ENCODE measurements around the gene ZSWIM6. TPM values are rescaled to one million over a fixed set of nuclear protein-coding genes. Genes with fewer than 3 reads are reported as not detected.

ZSWIM6 gene
- polyA plus RNA-seq, 2 donors, result 3.6 to 5.4 TPM

DNA sequence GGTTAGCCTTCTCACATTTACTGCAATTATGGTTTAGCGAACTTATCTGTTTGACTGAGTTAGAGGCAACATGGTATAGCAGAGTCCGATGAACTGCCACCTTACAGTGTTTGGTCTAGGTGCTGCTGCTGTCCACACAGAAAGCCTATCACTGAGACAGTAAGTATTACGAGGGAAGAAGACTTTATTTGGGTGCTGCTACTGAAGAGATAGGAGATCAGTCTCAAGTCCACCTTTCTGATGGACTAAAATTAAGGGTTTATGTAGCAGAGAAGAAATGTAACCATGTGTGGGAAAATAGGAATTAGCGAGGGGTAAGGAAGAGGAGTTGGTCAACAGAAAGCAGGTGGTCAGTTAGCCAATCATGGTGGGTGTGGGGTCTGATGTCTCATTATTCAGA lies 109.7 kb downstream of the ZSWIM6 start:
- no peak overlapping the region for H3K4me3 ChIP-seq (ENCODE audit: low read depth in 1 of 2, low read length in 2 of 2)
- no peaks in the 10 kb centered on the region for H3K9me3 ChIP-seq (ENCODE audit: control insufficient read depth in 2 of 2, insufficient read depth in 1 of 2, low read depth in 1 of 2, low read length in 1 of 2)
- WGBS, 2 donors, result 94 to 97% methylated on average over 4 of the region's 4 CpGs
- H3K27ac ChIP-seq (ENCODE audit: low read depth in 2 of 2, low read length in 1 of 2), result no peak overlapping the region
- no peaks in the 10 kb centered on the region for H3K27me3 ChIP-seq (ENCODE audit: control insufficient read depth in 1 of 2, insufficient read depth in 2 of 2, low read length in 2 of 2)
- H3K36me3 ChIP-seq (ENCODE audit: control insufficient read depth in 2 of 2, insufficient read depth in 2 of 2, low read length in 1 of 2), result no peaks in the 10 kb centered on the region
- H3K4me1 ChIP-seq (ENCODE audit: control insufficient read depth in 2 of 2, insufficient read depth in 2 of 2, low read length in 1 of 2), result no peaks in the 10 kb centered on the region

DNA sequence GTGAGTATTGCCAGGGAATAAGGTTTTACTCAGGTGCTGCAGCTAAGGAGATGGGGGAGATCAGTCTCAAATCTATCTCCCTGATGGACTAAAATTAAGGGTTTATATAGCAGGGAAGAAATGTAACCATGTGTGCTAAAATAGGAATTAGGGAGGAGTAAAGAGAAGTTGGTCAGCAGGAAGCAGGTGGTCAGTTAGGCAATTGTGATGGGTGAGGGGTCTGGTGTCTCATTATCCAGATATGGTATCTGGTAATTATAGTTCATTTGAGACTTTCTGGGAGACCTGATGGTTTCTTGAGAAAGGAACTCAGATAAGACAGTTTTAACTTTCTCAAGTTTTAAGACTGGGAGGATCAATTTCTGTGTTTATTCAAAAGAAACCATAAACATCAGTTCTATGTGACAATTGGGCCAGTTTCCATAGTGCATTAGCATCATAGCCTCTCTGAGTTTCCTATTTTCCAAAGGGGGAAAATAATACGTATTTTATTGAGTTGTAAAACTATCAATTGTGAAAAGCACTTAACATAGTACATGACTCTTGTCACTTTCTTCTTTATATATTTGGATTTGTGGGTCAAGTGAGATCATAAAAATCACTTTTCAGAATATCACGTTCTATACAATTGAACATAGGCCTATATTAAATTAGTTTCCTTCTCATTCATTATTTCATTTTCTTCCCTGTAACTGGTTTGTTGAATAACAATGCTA lies 115.9 kb downstream of the ZSWIM6 start:
- no peak overlapping the region for H3K4me3 ChIP-seq (ENCODE audit: low read depth in 1 of 2, low read length in 2 of 2)
- no peaks in the 10 kb centered on the region for H3K36me3 ChIP-seq (ENCODE audit: control insufficient read depth in 2 of 2, insufficient read depth in 2 of 2, low read length in 1 of 2)
- no peak overlapping the region for H3K27ac ChIP-seq (ENCODE audit: low read depth in 2 of 2, low read length in 1 of 2)
- H3K4me1 ChIP-seq (ENCODE audit: control insufficient read depth in 2 of 2, insufficient read depth in 2 of 2, low read length in 1 of 2), result peaks cover 0 to 4% of the 10 kb centered on the region in 2 donors
- H3K27me3 ChIP-seq (ENCODE audit: control insufficient read depth in 1 of 2, insufficient read depth in 2 of 2, low read length in 2 of 2), result no peaks in the 10 kb centered on the region
- WGBS, 2 donors, result 95% methylated on average over 2 of the region's 2 CpGs
- H3K9me3 ChIP-seq (ENCODE audit: control insufficient read depth in 2 of 2, insufficient read depth in 1 of 2, low read depth in 1 of 2, low read length in 1 of 2), result no peaks in the 10 kb centered on the region

DNA sequence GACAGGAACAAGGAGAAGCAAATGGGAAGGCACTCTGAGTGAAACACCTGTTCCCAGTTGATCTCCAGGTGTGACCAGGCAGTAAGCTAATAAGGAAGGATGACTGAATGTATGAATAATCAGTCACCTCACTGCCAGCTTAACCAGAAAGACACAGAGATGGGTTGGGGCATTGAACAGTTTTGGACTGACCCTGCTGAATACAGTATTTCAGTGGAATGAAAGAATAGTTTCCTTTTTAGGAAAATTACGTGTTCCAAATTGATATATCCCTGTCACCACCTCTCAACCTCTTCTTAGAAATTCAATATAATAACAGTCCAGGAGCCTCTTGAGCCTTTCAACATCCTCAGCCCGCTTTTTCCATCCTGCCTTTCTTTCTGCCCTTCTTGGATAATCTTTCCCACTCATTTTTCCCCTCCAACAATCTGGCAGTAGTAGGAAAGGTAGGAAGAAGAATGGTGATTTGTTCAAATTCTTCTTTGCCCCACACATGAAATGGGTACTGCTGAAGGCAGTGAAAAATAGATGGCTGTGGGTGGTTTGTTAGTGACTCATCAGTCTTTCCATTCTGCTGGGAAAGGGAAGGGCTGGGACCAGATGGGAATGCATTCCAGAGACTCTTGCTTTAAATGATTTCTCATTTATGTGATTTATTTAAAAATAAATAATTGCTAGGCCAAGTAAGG lies 117.9 kb downstream of the ZSWIM6 start:
- WGBS, 2 donors, result 71 to 78% methylated on average over 2 of the region's 2 CpGs
- H3K27ac ChIP-seq (ENCODE audit: low read depth in 2 of 2, low read length in 1 of 2), result peak overlapping the region; percentile 31 to 40
- no peaks in the 10 kb centered on the region for H3K36me3 ChIP-seq (ENCODE audit: control insufficient read depth in 2 of 2, insufficient read depth in 2 of 2, low read length in 1 of 2)
- H3K4me1 ChIP-seq (ENCODE audit: control insufficient read depth in 2 of 2, insufficient read depth in 2 of 2, low read length in 1 of 2), result peaks cover 0 to 4% of the 10 kb centered on the region in 2 donors
- no peak overlapping the region for H3K4me3 ChIP-seq (ENCODE audit: low read depth in 1 of 2, low read length in 2 of 2)
- no peaks in the 10 kb centered on the region for H3K27me3 ChIP-seq (ENCODE audit: control insufficient read depth in 1 of 2, insufficient read depth in 2 of 2, low read length in 2 of 2)
- H3K9me3 ChIP-seq (ENCODE audit: control insufficient read depth in 2 of 2, insufficient read depth in 1 of 2, low read depth in 1 of 2, low read length in 1 of 2), result no peaks in the 10 kb centered on the region

DNA sequence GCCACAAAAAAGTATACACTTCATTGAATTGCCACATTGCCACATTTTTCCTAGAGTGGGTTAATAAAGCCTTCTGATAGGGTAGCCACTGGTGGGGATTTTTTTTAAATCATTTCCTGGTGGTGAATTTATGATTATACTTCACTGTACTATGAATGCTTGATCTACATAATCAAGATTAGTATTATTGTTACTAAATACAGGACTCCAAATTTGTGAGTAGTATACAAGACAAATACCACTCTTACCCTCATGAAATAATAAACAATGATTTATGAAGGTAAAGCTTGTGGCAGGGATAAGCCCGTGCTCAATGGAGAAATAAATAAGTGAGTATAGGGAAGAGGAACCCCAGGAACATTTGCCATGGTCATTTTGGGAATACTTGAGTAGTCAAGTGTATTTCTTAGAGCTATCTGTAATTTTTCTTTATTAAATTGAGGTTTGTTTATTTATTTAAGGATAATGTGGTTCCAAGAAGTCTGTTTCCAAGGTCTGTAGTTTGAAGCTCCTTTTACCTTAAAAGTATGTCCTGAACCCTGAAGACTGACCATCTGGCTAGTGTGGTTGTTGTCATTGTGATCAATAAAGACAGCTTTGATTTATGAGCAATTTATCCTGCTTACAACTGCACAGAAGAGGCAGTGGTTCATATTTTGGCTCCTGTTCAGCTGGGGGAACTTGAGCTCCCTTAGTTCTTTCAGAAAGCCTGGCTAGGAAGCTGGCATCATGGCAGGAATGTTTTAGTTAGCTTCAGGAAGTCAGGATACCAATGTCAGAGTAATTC lies 118.6 kb downstream of the ZSWIM6 start:
- Histone ChIP-seq H3K27me3 (ENCODE audit: control insufficient read depth in 1 of 2, insufficient read depth in 2 of 2, low read length in 2 of 2) (no peaks in the 10 kb centered on the region), H3K9me3 (ENCODE audit: control insufficient read depth in 2 of 2, insufficient read depth in 1 of 2, low read depth in 1 of 2, low read length in 1 of 2) (no peaks in the 10 kb centered on the region), H3K27ac (ENCODE audit: low read depth in 2 of 2, low read length in 1 of 2) (peak overlapping the region; percentile 31 to 67), H3K4me1 (ENCODE audit: control insufficient read depth in 2 of 2, insufficient read depth in 2 of 2, low read length in 1 of 2) (peaks cover 2 to 4% of the 10 kb centered on the region in 2 donors), H3K4me3 (ENCODE audit: low read depth in 1 of 2, low read length in 2 of 2) (no peak overlapping the region), H3K36me3 (ENCODE audit: control insufficient read depth in 2 of 2, insufficient read depth in 2 of 2, low read length in 1 of 2) (no peaks in the 10 kb centered on the region)
- 46 to 52% methylated on average over 1 of the region's 1 CpG for WGBS, 2 donors

DNA sequence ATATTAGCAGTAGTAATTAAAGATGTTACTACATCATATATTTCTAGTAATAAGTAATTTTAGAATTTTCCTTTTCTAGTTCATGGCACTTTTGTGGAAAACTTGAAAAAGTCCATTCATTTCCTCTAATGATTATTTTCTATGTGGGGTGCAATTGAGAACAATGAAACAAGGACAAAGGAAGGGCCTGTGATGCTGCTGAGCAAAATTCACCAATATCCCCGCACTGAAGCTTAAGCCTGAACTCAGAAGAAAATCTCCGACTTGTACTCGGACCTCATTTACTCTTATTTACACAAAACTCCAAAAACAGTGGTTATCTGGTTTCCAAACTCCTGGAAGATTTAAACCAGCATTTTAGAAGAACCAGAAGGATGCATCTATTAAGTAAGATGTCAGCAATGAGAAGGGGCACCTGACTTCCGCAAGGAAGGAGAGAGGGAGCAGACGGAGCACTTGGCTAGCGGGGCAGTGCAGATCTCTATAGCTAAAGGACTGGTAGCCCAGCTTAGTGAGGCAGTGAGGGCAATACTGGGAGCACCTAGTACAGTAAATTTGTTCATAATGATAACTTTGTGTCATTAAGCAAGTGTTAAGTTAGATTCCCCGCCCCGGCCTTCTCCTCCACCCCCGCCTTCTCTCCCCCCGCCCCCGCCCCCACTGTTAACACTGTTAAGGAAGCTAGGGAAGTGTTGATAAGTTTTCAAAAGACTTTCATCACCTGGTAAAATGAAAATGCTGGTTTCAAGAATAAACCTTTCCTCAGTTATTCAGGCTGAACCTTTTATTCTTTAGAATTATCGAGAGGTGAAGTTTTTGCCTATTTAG lies 123.3 kb downstream of the ZSWIM6 start:
- peaks cover 2% of the 10 kb centered on the region in 2 donors for H3K4me1 ChIP-seq (ENCODE audit: control insufficient read depth in 2 of 2, insufficient read depth in 2 of 2, low read length in 1 of 2)
- no peak overlapping the region for H3K4me3 ChIP-seq (ENCODE audit: low read depth in 1 of 2, low read length in 2 of 2)
- H3K36me3 ChIP-seq (ENCODE audit: control insufficient read depth in 2 of 2, insufficient read depth in 2 of 2, low read length in 1 of 2), result no peaks in the 10 kb centered on the region
- no peak overlapping the region for H3K27ac ChIP-seq (ENCODE audit: low read depth in 2 of 2, low read length in 1 of 2)
- 88 to 96% methylated on average over 12 of the region's 12 CpGs for WGBS, 2 donors
- H3K27me3 ChIP-seq (ENCODE audit: control insufficient read depth in 1 of 2, insufficient read depth in 2 of 2, low read length in 2 of 2), result no peaks in the 10 kb centered on the region
- no peaks in the 10 kb centered on the region for H3K9me3 ChIP-seq (ENCODE audit: control insufficient read depth in 2 of 2, insufficient read depth in 1 of 2, low read depth in 1 of 2, low read length in 1 of 2)

DNA sequence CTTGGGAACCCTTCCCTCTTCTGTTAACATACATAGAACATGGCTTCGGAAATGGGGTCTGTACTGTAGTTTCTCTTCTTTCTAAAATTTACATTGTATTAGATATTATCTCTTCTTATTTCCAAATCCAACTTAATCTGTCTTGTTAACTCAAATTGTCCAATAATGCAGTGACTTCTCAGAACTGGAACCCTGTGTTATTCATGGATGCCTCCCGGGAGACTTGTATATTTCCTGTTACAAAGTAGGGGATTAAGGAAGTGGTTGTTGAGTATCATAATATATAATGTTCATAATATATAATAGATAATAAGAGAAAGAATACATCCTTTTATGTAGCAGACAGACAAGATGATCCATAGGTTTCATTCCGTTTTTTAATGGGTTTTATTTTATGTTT lies 128.4 kb downstream of the ZSWIM6 start:
- no peak overlapping the region for H3K27ac ChIP-seq (ENCODE audit: low read depth in 2 of 2, low read length in 1 of 2)
- H3K27me3 ChIP-seq (ENCODE audit: control insufficient read depth in 1 of 2, insufficient read depth in 2 of 2, low read length in 2 of 2), result no peaks in the 10 kb centered on the region
- H3K9me3 ChIP-seq (ENCODE audit: control insufficient read depth in 2 of 2, insufficient read depth in 1 of 2, low read depth in 1 of 2, low read length in 1 of 2), result no peaks in the 10 kb centered on the region
- no peaks in the 10 kb centered on the region for H3K36me3 ChIP-seq (ENCODE audit: control insufficient read depth in 2 of 2, insufficient read depth in 2 of 2, low read length in 1 of 2)
- WGBS, 2 donors, result 88 to 91% methylated on average over 3 of the region's 3 CpGs
- H3K4me1 ChIP-seq (ENCODE audit: control insufficient read depth in 2 of 2, insufficient read depth in 2 of 2, low read length in 1 of 2), result peaks cover 1 to 6% of the 10 kb centered on the region in 2 donors
- H3K4me3 ChIP-seq (ENCODE audit: low read depth in 1 of 2, low read length in 2 of 2), result no peak overlapping the region

DNA sequence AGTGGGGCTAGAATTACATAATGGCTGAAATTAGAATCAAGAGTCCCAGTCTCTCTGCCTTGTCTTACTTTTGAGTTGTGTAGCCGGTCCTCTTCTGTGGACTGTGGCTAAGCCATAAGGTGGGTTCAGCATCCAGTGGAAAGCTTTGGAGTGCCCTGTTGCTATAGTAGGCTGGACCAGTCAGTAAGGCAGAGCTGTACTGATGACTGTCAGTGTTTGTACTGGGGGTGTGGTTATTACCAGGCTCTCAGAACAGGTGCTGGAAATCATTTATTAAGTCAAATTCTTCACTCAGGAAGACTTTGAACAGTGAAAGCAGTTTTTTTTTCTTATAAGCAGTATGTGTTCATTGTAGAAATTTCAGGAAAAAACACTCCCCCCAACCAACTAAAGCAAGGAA lies 129.4 kb downstream of the ZSWIM6 start:
- no peaks in the 10 kb centered on the region for H3K27me3 ChIP-seq (ENCODE audit: control insufficient read depth in 1 of 2, insufficient read depth in 2 of 2, low read length in 2 of 2)
- WGBS, 2 donors, result 91 to 94% methylated on average over 1 of the region's 1 CpG
- no peak overlapping the region for H3K4me3 ChIP-seq (ENCODE audit: low read depth in 1 of 2, low read length in 2 of 2)
- H3K4me1 ChIP-seq (ENCODE audit: control insufficient read depth in 2 of 2, insufficient read depth in 2 of 2, low read length in 1 of 2), result peaks cover 0 to 6% of the 10 kb centered on the region in 2 donors
- no peaks in the 10 kb centered on the region for H3K9me3 ChIP-seq (ENCODE audit: control insufficient read depth in 2 of 2, insufficient read depth in 1 of 2, low read depth in 1 of 2, low read length in 1 of 2)
- no peak overlapping the region for H3K27ac ChIP-seq (ENCODE audit: low read depth in 2 of 2, low read length in 1 of 2)
- H3K36me3 ChIP-seq (ENCODE audit: control insufficient read depth in 2 of 2, insufficient read depth in 2 of 2, low read length in 1 of 2), result no peaks in the 10 kb centered on the region

DNA sequence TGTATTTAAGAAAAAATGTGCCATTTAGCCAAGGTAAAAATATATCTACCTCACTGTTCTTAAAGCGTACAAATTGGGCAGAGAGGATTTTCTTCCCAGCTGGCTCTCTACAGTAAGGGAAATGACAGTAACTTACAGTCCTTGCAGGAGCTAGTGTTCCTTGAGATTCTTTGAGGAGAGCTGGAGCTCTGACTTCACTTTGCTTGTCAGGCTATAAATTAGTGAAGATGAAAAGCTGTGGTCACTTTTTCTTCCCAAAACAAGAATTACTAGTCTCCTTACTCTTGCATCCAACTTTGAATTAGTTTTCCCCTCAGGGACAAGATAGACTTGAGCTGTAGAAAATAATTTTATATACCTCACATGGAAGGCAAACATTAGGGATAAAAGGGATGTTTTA lies 129.9 kb downstream of the ZSWIM6 start:
- no peaks in the 10 kb centered on the region for H3K27me3 ChIP-seq (ENCODE audit: control insufficient read depth in 1 of 2, insufficient read depth in 2 of 2, low read length in 2 of 2)
- H3K9me3 ChIP-seq (ENCODE audit: control insufficient read depth in 2 of 2, insufficient read depth in 1 of 2, low read depth in 1 of 2, low read length in 1 of 2), result no peaks in the 10 kb centered on the region
- H3K4me1 ChIP-seq (ENCODE audit: control insufficient read depth in 2 of 2, insufficient read depth in 2 of 2, low read length in 1 of 2), result peaks cover 0 to 6% of the 10 kb centered on the region in 2 donors
- no peak overlapping the region for H3K27ac ChIP-seq (ENCODE audit: low read depth in 2 of 2, low read length in 1 of 2)
- H3K4me3 ChIP-seq (ENCODE audit: low read depth in 1 of 2, low read length in 2 of 2), result no peak overlapping the region
- H3K36me3 ChIP-seq (ENCODE audit: control insufficient read depth in 2 of 2, insufficient read depth in 2 of 2, low read length in 1 of 2), result no peaks in the 10 kb centered on the region
- WGBS, 2 donors, result 57 to 80% methylated on average over 1 of the region's 1 CpG

DNA sequence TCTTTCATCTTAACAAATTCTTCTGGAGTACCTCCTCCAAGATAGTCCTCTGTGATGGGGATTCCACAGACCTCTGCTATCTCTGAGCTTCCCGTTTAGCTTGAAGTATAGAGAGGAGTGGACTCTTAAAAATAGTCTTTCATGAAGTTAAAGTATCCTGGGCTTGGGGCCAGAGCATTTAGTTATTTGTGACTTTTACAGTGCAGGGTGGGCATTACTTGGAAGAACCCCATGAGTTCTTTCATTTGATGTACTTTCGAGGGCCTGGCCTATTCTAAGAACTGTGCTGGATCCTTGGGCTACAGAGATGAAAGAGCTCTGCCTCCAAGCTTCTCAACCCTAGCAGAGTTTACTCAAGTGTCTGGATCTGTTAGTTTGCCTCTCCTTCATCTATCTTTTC lies 131.5 kb downstream of the ZSWIM6 start:
- no peak overlapping the region for H3K27ac ChIP-seq (ENCODE audit: low read depth in 2 of 2, low read length in 1 of 2)
- WGBS, 2 donors, result 74% methylated on average over 2 of the region's 2 CpGs
- H3K36me3 ChIP-seq (ENCODE audit: control insufficient read depth in 2 of 2, insufficient read depth in 2 of 2, low read length in 1 of 2), result no peaks in the 10 kb centered on the region
- peaks cover 0 to 8% of the 10 kb centered on the region in 2 donors for H3K4me1 ChIP-seq (ENCODE audit: control insufficient read depth in 2 of 2, insufficient read depth in 2 of 2, low read length in 1 of 2)
- no peaks in the 10 kb centered on the region for H3K9me3 ChIP-seq (ENCODE audit: control insufficient read depth in 2 of 2, insufficient read depth in 1 of 2, low read depth in 1 of 2, low read length in 1 of 2)
- no peak overlapping the region for H3K4me3 ChIP-seq (ENCODE audit: low read depth in 1 of 2, low read length in 2 of 2)
- no peaks in the 10 kb centered on the region for H3K27me3 ChIP-seq (ENCODE audit: control insufficient read depth in 1 of 2, insufficient read depth in 2 of 2, low read length in 2 of 2)
